Measurements from ENCODE around the gene MEGF11.
A peak's percentile ranks its signal among the peaks of the same experiment; 100 is the strongest.

Gene MEGF11

DNA sequence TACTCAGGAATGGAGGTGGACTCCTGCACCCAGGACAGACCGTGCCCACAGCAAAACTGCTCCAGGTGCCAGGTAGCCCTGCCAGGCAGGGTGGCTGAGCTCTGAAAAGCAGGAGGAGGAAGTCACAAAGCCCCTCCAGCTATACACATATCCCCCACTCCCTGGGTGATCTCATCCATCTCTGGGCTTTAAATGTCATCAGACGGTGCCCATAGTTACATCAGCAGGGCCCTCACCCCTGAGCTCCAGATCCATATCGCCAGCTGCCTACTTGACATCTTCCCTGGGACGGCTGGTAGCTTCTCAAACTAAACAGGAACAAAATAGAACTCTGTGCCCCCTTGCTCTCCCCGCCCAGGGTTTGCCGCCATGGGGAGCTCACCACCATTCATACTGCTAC lies 87.7 kb downstream of the MEGF11 start:
- DNase-seq: no peak

- DNase-seq: no peak
Measured at GRCh38 chr15:66164788-66165187, 88.8 kb downstream of the MEGF11 start.

DNA sequence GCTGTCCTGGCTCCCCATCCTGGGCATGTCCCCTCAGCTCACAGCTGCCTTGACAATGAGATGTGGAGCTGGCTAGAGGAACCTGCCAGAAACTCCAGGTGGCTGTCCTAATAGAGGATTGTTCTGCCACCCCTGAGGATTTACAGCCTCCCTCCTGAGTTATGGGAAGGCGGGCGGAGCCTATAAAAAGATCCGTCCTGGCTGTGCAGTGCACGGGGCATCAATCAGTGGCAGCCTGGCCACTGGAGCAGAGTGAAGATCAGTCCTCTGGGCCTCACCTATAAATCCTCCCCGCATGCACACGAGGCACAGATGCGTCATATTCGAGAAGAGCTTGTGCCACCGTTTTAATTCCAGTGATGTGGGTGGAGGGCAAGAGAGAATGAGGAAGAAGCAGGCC lies 90.0 kb downstream of the MEGF11 start:
- peak; percentile 26 for DNase-seq

DNA sequence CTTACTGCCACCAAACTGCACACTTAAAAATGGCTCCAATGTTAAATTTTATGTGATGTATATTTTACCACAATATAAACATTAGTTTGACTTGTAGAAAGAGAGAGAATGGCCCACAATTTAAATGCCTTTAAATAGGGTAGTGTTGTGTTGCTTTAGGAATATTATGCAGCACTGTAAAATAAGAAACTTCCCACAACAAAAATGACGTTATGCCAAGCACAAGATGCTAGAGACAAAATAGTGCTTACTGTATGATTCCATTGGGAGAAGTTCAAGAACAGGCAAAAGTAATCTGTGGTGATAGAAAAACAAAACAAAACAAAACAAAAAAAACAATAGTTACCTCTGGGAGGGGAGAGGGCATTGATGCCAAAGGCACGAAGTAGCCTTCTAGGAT lies 91.3 kb downstream of the MEGF11 start:
- DNase-seq: no peak

DNA sequence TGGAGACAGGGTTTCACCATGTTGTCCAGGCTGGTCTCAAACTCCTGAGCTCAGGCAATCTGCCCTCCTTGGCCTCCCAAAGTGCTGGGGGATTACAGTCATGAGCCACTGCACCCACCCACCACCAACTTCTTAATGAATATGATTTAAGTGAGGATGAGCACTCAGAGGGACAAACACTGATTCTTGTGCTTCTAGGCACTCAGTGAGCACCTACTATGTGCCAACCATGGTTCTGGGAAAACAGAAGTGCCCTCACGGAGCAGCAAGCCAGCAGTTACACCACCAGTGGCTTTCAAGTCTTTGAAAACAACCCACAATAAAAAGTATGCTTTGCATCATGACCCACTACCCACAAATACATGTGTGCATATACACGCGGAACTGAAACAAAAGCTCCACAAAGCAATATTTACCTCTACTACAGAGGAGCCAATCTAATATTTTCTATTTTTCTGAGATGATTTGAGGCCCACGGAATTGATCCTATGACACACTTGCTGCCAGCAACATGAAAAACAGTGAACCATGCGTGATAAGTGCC lies 91.9 kb downstream of the MEGF11 start:
- DNase-seq: no peak

DNA sequence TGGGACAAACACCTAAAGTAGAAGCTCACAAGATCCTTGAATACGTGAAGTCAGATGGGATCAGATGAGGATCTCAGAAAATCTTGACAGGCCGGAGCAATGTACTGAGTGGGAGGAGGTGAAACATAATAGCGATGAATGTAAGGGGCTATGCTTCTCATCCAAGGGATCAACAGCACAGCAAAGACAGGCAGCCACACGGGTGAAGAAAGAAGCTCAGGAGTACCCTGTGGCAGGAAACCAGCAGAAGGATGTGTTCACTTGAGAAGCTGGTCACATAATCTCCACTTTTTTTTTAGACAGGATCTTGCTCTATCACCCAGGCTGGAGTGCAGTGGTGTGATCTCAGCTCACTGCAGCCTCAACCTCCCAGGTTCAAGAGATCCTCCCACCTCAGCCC lies 92.4 kb downstream of the MEGF11 start:
- no peak for DNase-seq

GRCh38 chr15:66157507-66157906 lies 96.0 kb downstream of the MEGF11 start:
- DNase-seq: no peak

DNA sequence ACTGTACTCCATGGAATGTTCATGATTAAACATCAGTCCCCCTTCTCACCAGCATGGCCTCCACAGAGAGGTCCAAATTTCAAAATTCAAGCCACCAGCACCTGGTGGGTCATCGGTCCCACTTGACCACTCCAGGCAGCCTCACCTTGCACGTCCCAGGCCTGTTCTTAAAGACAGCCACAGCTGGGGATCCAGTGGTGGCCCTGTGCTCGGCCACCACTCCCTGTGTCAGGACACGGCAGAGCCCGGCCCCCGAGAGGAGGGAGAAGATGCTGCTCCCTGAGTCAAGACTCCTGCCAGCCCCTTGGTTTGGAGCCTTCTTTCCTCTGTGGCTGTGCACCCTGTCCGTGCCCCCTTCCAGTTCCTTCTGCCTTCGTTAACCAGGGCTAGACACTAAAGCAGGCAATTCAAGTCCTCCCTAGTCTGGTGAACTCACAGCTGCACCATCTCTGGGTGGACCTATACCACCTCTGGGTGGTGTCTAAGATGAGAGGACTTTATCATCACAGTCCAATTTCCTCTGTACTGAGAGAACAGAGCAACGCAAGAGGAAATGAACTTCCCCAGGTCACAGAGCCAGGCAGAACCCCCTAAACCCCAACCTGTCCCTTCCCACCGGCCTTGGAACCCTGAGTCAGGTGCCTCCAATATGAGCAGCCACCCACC lies 97.1 kb downstream of the MEGF11 start:
- DNase-seq: no peak

DNA sequence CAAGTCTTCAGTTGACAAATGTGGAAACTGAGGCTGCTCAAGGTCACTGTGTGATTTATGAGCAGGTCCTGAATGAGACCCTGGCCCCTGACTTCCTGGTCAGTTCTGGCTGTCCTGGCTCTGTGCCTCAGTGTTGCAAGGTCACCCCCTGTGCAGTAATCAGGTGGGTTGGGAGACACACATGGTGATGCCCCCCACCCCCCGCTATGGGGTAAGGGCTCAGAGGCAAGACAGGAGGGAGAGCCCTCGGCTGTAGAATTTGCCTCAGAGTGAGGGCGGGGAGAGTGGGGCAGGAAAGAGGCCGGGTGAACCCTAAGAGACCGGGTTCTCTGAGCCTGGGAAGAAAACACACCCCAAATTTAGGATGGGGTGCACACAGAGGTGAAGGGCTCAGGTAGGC lies 98.5 kb downstream of the MEGF11 start:
- DNase-seq: no peak

GRCh38 chr15:66154581-66154980 lies 99.0 kb downstream of the MEGF11 start:
- DNase-seq: peak; percentile 37

GRCh38 chr15:66153549-66154415 lies 99.8 kb downstream of the MEGF11 start:
- peak; percentile 82 for DNase-seq

GRCh38 chr15:66152650-66153049 lies 100.9 kb downstream of the MEGF11 start:
- DNase-seq: no peak

DNA sequence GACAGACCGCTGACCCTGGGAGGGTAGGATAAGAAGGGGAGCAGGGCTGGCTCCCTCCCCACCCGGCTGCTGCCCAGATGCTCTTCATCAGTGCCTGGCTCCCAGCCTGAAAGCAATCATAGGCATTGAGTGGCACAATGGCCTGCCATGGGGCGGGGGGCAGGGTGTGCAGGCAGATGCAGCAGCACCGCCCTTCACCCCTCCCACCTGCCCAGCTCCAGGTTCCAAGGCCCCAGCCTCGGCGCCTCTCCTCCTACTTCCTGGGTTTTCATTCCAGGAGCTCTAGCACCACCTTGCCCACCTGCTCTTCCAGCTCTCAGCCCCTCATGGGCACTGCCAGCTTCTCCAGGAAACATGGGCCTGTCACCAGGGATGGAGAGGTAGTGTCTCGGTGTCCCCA lies 101.7 kb downstream of the MEGF11 start:
- peak; percentile 51 for DNase-seq

DNA sequence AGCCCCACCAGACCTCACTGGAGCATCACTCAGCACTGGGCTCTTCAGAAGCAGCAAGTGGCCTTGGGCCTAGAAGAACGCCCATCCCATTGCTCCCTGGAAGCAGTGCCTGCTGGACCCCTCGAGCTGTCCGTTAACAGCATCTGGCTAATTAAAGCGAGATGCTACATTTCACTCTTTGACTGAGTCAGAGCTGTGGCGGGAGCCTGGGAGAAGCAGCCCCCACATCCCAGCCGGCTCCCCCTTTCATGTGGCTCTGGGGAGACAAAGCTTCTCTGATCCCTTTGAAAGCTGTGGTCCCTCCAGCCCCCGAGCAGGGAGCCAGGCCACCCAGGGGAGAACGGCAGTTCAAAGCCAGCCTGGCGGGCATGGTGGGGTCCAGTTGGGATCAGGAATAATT lies 103.7 kb downstream of the MEGF11 start:
- DNase-seq: no peak

- no peak for DNase-seq
Measured at GRCh38 chr15:66148187-66148586, 105.4 kb downstream of the MEGF11 start.

- no peak for DNase-seq
Measured at GRCh38 chr15:66147440-66147839, 106.1 kb downstream of the MEGF11 start.

GRCh38 chr15:66145726-66146182 lies 107.8 kb downstream of the MEGF11 start:
- no peak for DNase-seq

- peak; percentile 30 for DNase-seq
Measured at GRCh38 chr15:66144978-66145725, 108.4 kb downstream of the MEGF11 start.

DNA sequence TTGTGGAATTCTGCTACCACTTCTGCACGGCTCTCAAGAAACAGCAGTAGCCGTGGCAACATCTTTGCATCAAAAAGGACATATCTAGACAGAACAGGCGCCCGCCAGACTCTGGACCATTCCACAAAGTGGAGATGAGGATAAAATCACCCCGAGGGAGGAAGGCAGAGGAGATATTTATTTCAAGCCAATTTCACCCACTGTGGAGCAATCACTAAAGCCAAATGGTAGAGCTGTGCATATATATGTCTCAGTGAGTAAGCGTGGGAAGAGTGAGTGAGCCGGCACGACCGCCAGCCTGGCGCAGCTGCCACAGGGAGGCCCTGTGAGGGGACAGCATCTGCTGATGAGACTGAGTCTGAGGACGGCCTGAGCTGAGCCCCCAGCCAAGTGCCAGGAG lies 111.3 kb downstream of the MEGF11 start:
- no peak for DNase-seq

GRCh38 chr15:66139591-66140207 lies 113.9 kb downstream of the MEGF11 start:
- no peak for DNase-seq

DNA sequence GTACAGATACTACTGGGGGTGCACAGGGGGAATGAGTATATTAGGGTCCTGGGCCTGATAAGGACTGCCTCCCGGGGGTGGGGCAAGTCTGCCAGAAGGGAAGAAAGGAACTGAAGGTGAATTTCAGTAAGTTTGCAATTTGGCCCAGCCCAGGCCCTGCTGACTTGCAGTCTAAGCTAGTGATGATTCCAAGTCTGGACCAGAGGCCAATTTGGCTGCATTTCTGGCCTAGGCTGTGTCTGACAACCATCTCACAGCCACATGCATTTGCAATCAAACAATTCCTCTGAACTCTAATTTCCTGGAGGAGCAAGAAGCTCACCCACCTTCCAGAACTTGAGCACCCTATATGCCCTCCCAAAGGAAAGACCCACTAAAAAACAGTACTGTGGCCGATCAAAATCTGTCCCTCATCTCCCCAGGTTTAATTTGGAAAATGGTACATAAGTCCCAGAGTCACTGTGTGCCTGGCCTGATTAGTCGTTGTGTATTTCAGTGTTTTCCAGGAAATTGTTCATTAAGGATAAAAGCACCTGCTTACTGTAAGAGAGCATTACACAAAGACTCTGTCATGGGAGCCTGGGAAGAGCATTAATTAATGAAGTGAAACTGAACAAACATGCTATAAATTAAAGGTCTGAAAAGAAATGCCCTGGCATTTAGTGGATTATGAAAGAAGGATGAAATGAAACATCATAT lies 114.5 kb downstream of the MEGF11 start:
- DNase-seq: no peak

GRCh38 chr15:66138096-66138783 lies 115.3 kb downstream of the MEGF11 start:
- DNase-seq: peak; percentile 23

All from NCI-H510A treated with DMSO at 0.1 percent for 48 hours (cell line).